ENCODE measurements around the gene CDKL5.

DNA sequence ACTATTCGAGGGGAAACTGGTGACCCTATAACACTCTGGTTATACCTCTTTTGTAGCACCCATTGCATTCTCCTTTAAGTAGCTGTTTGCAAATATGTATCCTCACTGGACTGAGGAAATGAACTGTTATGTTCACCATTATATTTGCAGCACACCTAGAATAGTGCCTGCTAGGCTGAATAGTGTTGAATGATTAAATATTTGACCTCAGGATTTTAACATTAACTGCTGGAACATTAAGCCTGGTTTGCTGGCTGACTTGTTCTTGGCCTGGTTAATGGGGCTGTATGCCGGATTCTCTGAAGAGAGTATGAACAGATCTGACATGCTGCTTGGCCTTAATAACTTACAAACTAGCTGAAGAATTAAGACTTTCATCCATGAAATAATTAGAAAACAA is 166.4 kb downstream of the CDKL5 start:
- TF ChIP-seq, protein P1, sequence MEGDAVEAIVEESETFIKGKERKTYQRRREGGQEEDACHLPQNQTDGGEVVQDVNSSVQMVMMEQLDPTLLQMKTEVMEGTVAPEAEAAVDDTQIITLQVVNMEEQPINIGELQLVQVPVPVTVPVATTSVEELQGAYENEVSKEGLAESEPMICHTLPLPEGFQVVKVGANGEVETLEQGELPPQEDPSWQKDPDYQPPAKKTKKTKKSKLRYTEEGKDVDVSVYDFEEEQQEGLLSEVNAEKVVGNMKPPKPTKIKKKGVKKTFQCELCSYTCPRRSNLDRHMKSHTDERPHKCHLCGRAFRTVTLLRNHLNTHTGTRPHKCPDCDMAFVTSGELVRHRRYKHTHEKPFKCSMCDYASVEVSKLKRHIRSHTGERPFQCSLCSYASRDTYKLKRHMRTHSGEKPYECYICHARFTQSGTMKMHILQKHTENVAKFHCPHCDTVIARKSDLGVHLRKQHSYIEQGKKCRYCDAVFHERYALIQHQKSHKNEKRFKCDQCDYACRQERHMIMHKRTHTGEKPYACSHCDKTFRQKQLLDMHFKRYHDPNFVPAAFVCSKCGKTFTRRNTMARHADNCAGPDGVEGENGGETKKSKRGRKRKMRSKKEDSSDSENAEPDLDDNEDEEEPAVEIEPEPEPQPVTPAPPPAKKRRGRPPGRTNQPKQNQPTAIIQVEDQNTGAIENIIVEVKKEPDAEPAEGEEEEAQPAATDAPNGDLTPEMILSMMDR (IDR thresholded peaks at IDR 0.05) = no peak
- no peak for TF ChIP-seq EZH2 (IDR thresholded peaks at IDR 0.05; ENCODE audit: borderline replicate concordance, insufficient read depth, low read depth, low read length, poor library complexity, severe bottlenecking)

Measured in B cell (primary cell).